Parathyroid adenoma (tissue), 2 donors: ENCODE results near the gene ST14.
"Not testable (repeated sequence)": the region's sequence is repeated elsewhere in the genome, so short reads cannot be mapped to it uniquely, and the experiment has no call there.

Experiments
- H2AFZ ChIP-seq: fragments of 300-600 bp; sonication (generic); one replicate; pipeline ENCODE4 v1.7.0; 2017; ENCODE audit warnings: antibody characterized with exemption, mild to moderate bottlenecking
- H3K27ac ChIP-seq: fragments of 300-600 bp; sonication (generic); one replicate; pipeline ENCODE4 v1.7.0; 2017
- H3K27me3 ChIP-seq: fragments of 300-600 bp; sonication (generic); one replicate; pipeline ENCODE4 v1.7.0; 2017; ENCODE audit warnings: low read length; ENCODE audit not compliant: control insufficient read depth, insufficient read depth
- H3K36me3 ChIP-seq: fragments of 300-600 bp; sonication (generic); one replicate; pipeline ENCODE4 v1.7.0; 2017; ENCODE audit warnings: low read length; ENCODE audit not compliant: control insufficient read depth, insufficient read depth
- H3K4me1 ChIP-seq: fragments of 300-600 bp; sonication (generic); one replicate; pipeline ENCODE4 v1.7.0; 2017; ENCODE audit warnings: control low read depth
- H3K4me2 ChIP-seq: fragments of 300-600 bp; sonication (generic); one replicate; pipeline ENCODE4 v1.7.0; 2017; ENCODE audit warnings: low read length
- H3K4me3 ChIP-seq: fragments of 300-600 bp; sonication (generic); one replicate; pipeline ENCODE4 v1.7.0; 2017; ENCODE audit warnings: low read depth, low read length
- H3K79me2 ChIP-seq: fragments of 300-600 bp; sonication (generic); one replicate; pipeline ENCODE4 v1.7.0; 2017; ENCODE audit warnings: control low read depth
- H3K9ac ChIP-seq: fragments of 300-600 bp; sonication (generic); one replicate; pipeline ENCODE4 v1.7.0; 2017; ENCODE audit warnings: mild to moderate bottlenecking
- H3K9me3 ChIP-seq: fragments of 300-600 bp; sonication (generic); one replicate; pipeline ENCODE4 v1.7.0; 2017; ENCODE audit warnings: low read length; ENCODE audit not compliant: control insufficient read depth
- TF ChIP-seq, protein P1 (sequence below): fragments of 300-600 bp; sonication (generic); IDR thresholded peaks from one replicate; pipeline ENCODE4 v1.7.0; 2017; ENCODE audit warnings: antibody characterized with exemption, mild to moderate bottlenecking
- donor health status: primary hyperparathyroidism.

Gene ST14

DNA sequence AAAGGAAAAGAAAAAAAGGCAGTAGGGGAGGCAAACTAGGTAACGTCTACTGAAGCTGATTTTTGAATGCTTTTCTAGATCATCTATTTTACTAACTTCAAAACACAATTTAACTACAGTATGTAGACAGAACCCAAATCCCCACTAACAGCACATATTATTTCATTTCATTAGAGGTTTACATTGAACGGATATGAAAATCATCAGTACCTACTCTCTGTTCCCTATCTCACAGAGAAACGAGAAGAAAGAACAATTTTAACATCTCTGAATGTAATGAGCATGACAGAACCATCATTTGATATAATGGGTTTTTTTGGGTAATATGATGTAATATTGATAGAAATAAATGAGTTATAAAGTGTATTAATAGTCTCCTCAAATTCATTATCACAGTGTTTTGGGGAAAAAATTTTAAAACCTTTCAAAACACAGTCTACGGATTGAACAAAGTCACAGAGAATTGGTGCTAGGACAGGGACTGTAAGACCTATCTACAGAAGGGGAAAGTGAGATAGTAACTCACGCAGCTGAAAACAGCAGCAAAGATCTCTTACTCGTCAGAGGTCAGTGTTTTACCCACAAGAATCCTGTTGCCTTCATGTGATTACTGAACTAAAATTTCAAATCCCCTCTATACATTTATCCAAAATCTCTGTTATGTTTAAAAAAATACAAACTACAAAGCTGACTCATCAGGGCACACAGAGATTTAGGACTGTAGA is 77.9 kb downstream of the ST14 start:
- Histone ChIP-seq H3K79me2 (no peaks in the 10 kb centered on the region), H3K27me3 (no peaks in the 10 kb centered on the region), H3K27ac (no peak overlapping the region), H3K4me1 (no peaks in the 10 kb centered on the region), H3K36me3 (no peaks in the 10 kb centered on the region), H3K4me2 (no peak overlapping the region), H2AFZ (no peak overlapping the region), H3K9me3 (no peaks in the 10 kb centered on the region), H3K9ac (no peak overlapping the region), H3K4me3 (no peak overlapping the region)
- TF ChIP-seq, protein P1, sequence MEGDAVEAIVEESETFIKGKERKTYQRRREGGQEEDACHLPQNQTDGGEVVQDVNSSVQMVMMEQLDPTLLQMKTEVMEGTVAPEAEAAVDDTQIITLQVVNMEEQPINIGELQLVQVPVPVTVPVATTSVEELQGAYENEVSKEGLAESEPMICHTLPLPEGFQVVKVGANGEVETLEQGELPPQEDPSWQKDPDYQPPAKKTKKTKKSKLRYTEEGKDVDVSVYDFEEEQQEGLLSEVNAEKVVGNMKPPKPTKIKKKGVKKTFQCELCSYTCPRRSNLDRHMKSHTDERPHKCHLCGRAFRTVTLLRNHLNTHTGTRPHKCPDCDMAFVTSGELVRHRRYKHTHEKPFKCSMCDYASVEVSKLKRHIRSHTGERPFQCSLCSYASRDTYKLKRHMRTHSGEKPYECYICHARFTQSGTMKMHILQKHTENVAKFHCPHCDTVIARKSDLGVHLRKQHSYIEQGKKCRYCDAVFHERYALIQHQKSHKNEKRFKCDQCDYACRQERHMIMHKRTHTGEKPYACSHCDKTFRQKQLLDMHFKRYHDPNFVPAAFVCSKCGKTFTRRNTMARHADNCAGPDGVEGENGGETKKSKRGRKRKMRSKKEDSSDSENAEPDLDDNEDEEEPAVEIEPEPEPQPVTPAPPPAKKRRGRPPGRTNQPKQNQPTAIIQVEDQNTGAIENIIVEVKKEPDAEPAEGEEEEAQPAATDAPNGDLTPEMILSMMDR, result no peak

DNA sequence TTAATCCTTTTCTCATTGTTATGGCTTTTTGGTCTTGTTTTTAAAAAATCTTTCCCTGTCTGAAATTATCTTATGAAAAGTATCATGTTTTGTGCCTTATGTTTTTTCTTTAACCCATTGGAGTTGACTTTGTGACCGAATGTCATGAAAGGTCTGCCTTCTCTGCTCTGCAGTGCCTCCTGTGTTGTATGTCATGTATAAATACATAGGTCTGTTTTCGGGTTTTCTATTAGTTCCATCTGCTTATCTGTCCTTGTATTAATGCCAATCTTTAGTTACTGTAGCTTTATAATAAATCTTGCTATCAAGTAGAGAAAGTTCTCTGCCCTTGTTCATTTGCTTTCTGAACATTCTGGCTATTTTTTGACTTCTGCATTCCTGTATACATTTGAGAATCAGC is 82.1 kb downstream of the ST14 start:
- no peaks in the 10 kb centered on the region for H3K4me1 ChIP-seq

DNA sequence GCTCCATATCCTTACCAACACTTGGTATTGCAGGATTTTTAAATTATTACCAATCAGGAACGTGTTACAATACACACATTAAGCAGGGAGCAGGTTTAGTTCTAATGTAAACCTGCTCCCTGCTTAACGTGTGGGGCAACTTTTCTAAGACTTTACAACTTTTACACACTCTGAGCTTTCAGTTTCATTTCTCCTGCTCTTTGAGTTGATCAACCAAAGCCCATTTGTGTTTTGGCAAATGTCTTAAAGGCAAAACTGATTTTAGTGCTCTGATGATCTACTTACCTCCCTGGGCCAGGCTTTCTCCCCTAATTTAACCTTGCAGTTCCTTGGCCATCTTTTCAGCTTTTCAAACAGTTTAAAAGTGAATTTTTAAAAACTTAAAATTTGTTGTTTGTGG is 84.2 kb downstream of the ST14 start:
- no peaks in the 10 kb centered on the region for H3K79me2 ChIP-seq
- no peaks in the 10 kb centered on the region for H3K27me3 ChIP-seq
- H3K9ac ChIP-seq, result no peak overlapping the region
- no peaks in the 10 kb centered on the region for H3K4me1 ChIP-seq
- H3K4me3 ChIP-seq, result no peak overlapping the region
- no peaks in the 10 kb centered on the region for H3K36me3 ChIP-seq
- no peak overlapping the region for H2AFZ ChIP-seq
- H3K9me3 ChIP-seq, result no peaks in the 10 kb centered on the region
- TF ChIP-seq, protein P1, result no peak
- no peak overlapping the region for H3K27ac ChIP-seq
- H3K4me2 ChIP-seq, result no peak overlapping the region

More for the DNA sequence above, 82.1 kb downstream of the ST14 start:
- H3K4me2 ChIP-seq, result no peak overlapping the region
- no peaks in the 10 kb centered on the region for H3K27me3 ChIP-seq
- no peak overlapping the region for H3K9ac ChIP-seq
- no peaks in the 10 kb centered on the region for H3K79me2 ChIP-seq
- H3K36me3 ChIP-seq, result no peaks in the 10 kb centered on the region
- TF ChIP-seq, protein P1, result no peak
- no peak overlapping the region for H3K27ac ChIP-seq
- H3K9me3 ChIP-seq, result no peaks in the 10 kb centered on the region
- no peak overlapping the region for H2AFZ ChIP-seq
- no peak overlapping the region for H3K4me3 ChIP-seq

DNA sequence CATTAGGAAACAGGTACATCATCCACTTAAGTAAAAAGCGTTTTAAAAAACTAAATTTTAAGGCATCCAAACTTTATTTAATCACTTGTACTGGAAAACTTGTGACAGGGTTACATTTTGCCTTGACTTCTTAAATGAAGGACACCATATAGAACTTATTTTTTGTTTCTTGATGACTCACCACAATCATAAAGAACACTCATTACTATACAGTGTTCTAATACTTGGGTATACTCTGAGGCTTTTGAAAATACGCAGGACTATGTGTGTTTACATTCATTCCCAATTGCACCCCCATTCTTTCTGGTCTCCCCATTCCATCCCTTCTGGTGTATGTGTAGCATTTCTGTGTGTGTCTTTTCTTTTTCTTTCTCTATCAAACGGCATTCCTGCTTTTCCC is 85.3 kb downstream of the ST14 start:
- TF ChIP-seq, protein P1, result no peak
- Histone ChIP-seq H3K4me1 (no peaks in the 10 kb centered on the region), H3K9ac (no peak overlapping the region), H3K27ac (no peak overlapping the region), H3K4me2 (no peak overlapping the region), H3K36me3 (no peaks in the 10 kb centered on the region), H3K79me2 (no peaks in the 10 kb centered on the region), H2AFZ (no peak overlapping the region), H3K4me3 (no peak overlapping the region), H3K27me3 (no peaks in the 10 kb centered on the region), H3K9me3 (no peaks in the 10 kb centered on the region)

DNA sequence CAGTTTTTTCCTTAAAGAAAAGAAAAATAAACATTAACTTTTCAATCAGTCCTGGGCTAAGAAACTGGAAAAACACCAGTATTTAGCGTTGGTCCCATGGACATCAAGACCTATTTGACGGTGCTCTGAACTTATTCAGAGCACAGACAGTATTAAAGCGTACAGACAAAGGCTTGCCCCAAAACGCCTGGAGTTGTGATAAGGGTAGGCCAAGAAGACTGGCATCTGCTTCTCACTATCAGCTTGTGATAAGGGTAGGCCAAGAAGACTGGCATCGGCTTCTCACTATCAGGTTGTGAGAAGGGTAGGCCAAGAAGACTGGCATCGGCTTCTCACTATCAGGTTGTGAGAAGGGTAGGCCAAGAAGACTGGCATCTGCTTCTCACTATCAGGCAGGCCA is 85.8 kb downstream of the ST14 start:
- H3K36me3 ChIP-seq, H3K79me2 ChIP-seq, H3K4me3 ChIP-seq, H2AFZ ChIP-seq, H3K4me2 ChIP-seq, H3K4me1 ChIP-seq, H3K9me3 ChIP-seq, H3K27me3 ChIP-seq, H3K9ac ChIP-seq, H3K27ac ChIP-seq: not testable (repeated sequence)
